Fibroblast of pulmonary artery (primary cell): Measurements from ENCODE around the gene POLL.
"Not testable (repeated sequence)": the region's sequence is repeated elsewhere in the genome, so short reads cannot be mapped to it uniquely, and the experiment has no call there.

Experiments
- DNase-seq: peaks from one replicate; pipeline ENCODE4 v3.0.0-alpha.2; 2010; ENCODE audit warnings: low read depth
- H3K4me3 ChIP-seq: replicated peaks from 2 replicates; pipeline ENCODE4 v1.5.1; 2011; ENCODE audit warnings: low read depth, mild to moderate bottlenecking, control low read depth, low read length, moderate library complexity
- TF ChIP-seq, protein P1 (sequence below): IDR thresholded peaks from 2 replicates; pipeline ENCODE4 v1.5.1; 2011; ENCODE audit warnings: mild to moderate bottlenecking, control low read depth, low read length, inconsistent platforms; ENCODE audit errors: missing control alignments

The POLL gene

DNA sequence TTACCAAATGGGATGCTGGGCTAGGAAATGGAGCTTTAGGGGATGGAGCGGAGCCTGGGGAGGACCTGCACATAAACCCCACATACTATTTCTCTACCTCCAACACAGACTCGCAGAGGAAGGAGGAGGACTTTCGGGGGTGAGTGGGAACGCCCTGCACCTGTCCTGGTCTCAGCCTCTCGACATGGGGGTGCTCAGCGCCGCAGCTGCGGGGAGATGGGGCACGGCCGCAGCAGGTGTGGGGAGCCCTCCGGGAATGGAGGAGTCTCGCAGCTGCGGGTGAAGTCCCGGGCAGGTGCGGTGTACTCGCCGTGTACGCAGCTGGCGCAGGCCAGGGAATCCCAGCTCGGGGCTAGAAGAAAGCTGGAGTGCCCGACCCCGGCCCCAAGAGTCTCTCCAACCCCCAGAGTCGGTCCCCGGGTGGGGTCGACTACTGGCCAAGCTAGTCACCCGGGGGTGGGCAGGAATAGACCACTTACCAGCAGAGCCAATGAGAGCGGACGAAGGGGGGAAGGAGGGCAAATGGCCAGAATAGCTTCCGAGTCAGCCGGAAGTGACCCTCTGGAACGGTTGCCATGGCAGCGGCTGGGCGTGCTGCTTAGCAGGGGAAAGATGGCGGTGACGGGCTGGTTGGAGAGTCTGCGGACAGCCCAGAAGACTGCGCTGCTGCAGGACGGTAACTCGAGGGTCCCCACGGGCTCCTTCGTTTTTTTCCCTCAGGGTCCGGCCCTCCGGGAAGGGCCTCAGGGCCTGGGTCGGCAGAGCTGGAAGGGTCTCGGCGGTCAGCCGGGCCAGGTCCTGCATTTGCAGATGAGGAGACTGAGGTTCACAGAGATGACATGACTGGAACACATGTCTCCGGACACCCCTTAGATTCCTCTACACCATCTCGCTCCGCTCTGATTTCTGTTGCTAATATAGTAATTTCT, at the start of gene POLL, which contains the start of gene DPCD:
Gene POLL (minus strand): TSS at position 533 of the 929 bp plus-strand sequence. CDS start 897 bp downstream, outside the sequence.
Gene DPCD (plus strand): TSS at position 597 of the 929 bp plus-strand sequence. CDS start 16 bp downstream, at position 613.
- DNase-seq, result peak; percentile 95
- peak within 1 kb of the TSS; percentile 98 for H3K4me3 ChIP-seq
- TF ChIP-seq, protein P1, sequence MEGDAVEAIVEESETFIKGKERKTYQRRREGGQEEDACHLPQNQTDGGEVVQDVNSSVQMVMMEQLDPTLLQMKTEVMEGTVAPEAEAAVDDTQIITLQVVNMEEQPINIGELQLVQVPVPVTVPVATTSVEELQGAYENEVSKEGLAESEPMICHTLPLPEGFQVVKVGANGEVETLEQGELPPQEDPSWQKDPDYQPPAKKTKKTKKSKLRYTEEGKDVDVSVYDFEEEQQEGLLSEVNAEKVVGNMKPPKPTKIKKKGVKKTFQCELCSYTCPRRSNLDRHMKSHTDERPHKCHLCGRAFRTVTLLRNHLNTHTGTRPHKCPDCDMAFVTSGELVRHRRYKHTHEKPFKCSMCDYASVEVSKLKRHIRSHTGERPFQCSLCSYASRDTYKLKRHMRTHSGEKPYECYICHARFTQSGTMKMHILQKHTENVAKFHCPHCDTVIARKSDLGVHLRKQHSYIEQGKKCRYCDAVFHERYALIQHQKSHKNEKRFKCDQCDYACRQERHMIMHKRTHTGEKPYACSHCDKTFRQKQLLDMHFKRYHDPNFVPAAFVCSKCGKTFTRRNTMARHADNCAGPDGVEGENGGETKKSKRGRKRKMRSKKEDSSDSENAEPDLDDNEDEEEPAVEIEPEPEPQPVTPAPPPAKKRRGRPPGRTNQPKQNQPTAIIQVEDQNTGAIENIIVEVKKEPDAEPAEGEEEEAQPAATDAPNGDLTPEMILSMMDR, result no peak

DNA sequence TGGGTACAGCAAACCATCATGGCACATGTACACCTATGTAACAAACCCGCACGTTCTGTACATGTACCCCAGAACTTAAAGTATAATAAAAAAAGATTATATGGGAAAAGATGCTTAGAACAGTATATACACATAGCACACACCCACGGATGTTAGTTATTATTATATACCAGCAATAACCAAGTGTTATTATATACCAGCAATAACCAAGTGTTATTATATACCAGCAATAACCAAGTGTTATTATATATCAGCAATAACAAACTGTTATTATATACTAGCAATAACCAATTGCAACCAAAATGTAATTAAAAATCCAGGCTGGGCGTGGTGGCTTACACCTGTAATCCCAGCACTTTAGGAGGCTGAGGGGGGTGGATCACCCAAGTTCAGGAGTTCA, 45.5 kb upstream of the POLL start:
- not testable (repeated sequence) for DNase-seq, H3K4me3 ChIP-seq

DNA sequence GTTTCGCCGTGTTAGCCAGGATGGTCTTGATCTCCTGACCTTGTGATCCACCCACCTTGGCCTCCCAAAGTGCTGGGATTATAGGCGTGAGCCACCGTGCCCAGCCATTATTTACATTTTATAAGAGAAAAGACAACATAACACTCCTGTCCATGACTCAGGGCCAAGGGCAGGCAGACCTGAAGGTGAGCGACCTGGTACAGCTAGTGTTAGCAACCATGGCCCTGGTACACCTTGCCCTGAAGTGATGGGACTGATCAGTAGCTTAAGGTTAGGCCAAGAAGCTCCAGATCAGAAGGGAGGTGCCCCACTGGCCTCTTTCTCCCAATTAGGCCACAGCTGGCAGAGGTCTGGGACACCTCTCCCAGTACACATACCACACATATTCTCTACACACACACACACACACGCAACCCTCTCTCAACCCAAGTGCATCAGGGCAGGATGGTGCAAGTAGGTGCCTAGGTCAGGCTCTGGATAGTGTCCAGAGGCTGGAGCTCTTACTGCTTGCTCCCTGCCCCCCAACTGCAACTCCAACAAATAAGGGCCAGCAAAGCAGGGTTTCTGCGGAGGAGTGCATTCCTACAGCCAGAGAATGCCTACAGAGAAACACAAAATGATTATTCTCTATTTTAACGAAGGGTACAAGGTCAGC, 43.9 kb upstream of the POLL start:
- TF ChIP-seq, protein P1, result no peak
- peak; percentile 6 for DNase-seq
- H3K4me3 ChIP-seq, result no peak overlapping the region

DNA sequence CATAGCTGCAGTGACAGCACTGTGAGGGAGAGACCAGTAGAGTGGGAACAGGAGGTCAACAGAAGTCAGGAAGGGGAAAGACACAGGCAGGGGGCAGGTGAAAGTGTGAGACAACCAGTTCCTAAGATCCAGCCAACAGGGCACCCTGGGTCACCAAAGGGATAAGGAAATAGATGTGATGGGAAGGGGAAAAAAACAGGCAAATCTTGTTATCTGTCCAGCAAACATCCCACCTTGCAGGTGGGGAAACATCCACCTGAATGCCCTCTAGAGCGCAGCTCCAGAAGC, 42.5 kb upstream of the POLL start:
- DNase-seq, result no peak
- TF ChIP-seq, protein P1, result no peak
- H3K4me3 ChIP-seq, result no peak overlapping the region

DNA sequence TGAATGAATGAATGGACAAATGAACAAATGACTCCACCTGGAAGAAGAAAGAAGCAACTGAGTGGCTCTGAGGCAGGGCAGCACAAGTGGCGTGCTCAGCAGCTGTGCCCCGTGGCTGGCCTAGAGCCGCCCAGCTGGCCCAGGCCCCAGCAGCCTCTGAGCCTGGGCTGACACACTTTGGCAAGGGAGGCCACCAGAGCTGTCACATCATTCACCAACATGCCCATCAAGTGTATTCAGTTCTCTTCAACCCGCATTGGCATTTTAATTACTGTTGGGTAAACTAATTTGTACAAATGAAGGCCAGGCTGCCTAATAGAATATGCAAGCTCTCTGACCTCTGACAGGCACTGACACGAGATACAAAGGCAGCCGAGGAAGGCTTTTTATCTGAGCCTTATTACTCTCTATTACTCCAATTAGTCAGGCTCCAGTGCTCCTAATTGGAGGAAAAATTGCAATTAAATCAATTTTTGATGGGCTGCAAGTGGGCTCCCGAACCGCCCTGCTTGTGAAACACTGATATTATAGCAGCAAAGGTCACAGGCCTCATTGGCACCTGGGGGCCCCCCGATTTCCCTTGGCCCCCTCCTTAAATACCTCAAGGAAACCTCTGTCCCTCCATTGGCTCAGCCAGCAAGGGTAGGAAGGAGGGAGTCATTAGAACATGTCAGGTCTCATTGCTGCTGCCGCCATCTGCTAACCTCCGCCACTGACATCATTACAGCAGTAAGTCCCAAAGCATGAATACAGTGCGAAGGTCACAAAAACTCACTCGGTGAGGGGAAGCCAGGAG, 42.0 kb upstream of the POLL start:
- TF ChIP-seq, protein P1, result no peak
- H3K4me3 ChIP-seq, result no peak overlapping the region
- DNase-seq, result no peak

DNA sequence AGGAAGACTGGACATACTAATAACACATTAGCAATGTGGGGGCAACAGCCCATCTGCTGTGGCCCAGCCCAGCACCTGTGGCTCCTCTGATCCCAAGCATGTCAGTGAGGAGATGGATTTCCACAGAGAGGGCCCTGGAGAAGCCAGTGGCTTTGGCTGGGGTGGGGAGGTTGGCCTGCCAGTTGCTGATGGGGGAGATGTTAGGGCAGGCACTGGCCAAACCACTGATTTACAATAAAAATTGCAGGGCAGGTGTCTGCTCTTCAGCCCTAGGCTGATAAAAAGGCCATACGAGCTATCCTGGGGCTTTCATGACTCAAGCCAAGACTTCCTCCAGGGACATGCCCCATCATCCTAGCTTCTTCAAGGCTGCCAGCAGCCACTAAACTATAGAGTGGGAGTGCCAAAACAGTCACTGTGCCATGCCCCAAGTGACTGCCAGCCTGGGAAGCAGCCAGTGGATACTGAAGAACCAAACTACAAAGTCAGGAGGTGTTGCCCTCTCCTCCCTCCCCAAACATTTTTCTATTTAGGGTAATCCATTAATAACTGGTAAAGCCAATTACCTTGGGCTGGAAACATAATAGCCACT, 37.9 kb upstream of the POLL start:
- TF ChIP-seq, protein P1, result no peak
- DNase-seq, result no peak
- H3K4me3 ChIP-seq, result no peak overlapping the region
